ENCODE data around the gene RAI2. TPM values are rescaled to one million over a fixed set of nuclear protein-coding genes. Genes with fewer than 3 reads are reported as not detected.

The RAI2 gene
- total and polyA plus RNA-seq, 2 donors (not counting 1 experiment from before 2014, with no cell fraction given): 0.91 to 2.1 TPM

DNA sequence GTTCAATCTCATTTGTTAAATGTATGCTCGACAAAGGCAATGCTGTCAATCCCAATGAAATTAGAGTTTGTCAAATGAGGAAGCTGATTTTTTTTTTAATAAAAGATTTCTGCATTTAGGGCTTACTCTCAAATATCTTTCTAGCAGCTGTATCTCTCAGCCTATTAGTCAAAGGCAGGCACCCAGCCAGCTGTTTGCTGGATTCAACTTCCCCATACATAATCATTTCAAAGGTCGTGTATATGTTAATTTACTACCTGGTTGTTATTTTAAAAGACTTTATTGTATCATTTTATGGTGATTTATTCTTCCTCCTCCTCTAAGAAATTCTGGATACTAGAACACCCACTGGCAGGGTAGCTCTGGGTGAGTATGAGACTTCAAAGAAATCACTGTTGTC is 27.1 kb downstream of the RAI2 start:
- H3K36me3 ChIP-seq (ENCODE audit: control insufficient read depth, insufficient read depth, low read length): no peaks in the 10 kb centered on the region
- H2AFZ ChIP-seq (ENCODE audit: low read length): no peak overlapping the region
- H3K27ac ChIP-seq (ENCODE audit: insufficient read depth, low read length): no peak overlapping the region

DNA sequence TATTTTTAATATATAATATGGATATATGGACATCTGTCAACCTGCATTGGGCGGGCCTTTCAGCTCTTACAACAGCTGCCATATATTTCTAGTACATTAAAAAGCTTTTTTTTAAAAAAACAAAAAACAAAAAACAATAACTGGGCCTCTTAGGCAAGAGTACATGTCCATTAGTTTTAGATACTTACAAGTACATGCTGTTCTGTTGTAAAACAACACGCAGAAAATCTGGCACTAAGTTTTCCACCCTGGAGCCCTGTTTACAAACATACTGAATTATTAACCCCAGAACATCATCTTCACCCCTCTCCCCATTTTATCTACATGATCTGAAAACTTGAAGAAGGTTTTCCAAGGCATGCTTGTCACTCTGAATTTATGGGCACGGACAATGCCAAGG is 29.8 kb downstream of the RAI2 start:
- no peaks in the 10 kb centered on the region for H3K36me3 ChIP-seq (ENCODE audit: control insufficient read depth, insufficient read depth, low read length)
- no peaks in the 10 kb centered on the region for H3K4me1 ChIP-seq (ENCODE audit: control insufficient read depth, extremely low read depth, insufficient read depth, low read length)
- no peak for DNase-seq (ENCODE audit: low read depth in 2 of 2)
- no peaks in the 10 kb centered on the region for H3K9me3 ChIP-seq (ENCODE audit: control insufficient read depth, insufficient read depth, low read depth, low read length)
- H4K20me1 ChIP-seq (ENCODE audit: control insufficient read depth, extremely low read depth, insufficient read depth, low read length): no peaks in the 10 kb centered on the region
- H3K79me2 ChIP-seq (ENCODE audit: control insufficient read depth, insufficient read depth, low read length): no peaks in the 10 kb centered on the region
- H3K9ac ChIP-seq (ENCODE audit: insufficient read depth, low read length): no peak overlapping the region
- no peak overlapping the region for H3K27ac ChIP-seq (ENCODE audit: insufficient read depth, low read length)
- H3K27me3 ChIP-seq (ENCODE audit: control insufficient read depth, insufficient read depth, low read length): no peaks in the 10 kb centered on the region
- TF ChIP-seq, protein P1, sequence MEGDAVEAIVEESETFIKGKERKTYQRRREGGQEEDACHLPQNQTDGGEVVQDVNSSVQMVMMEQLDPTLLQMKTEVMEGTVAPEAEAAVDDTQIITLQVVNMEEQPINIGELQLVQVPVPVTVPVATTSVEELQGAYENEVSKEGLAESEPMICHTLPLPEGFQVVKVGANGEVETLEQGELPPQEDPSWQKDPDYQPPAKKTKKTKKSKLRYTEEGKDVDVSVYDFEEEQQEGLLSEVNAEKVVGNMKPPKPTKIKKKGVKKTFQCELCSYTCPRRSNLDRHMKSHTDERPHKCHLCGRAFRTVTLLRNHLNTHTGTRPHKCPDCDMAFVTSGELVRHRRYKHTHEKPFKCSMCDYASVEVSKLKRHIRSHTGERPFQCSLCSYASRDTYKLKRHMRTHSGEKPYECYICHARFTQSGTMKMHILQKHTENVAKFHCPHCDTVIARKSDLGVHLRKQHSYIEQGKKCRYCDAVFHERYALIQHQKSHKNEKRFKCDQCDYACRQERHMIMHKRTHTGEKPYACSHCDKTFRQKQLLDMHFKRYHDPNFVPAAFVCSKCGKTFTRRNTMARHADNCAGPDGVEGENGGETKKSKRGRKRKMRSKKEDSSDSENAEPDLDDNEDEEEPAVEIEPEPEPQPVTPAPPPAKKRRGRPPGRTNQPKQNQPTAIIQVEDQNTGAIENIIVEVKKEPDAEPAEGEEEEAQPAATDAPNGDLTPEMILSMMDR (conservative IDR thresholded peaks at IDR 0.05 in 1 of 2, IDR thresholded peaks at IDR 0.05 in 1 of 2; ENCODE audit: low read depth in 1 of 2, low read length in 2 of 2): no peak
- TF ChIP-seq EZH2 (IDR thresholded peaks at IDR 0.05; ENCODE audit: low read length, missing control alignments): no peak
- no peak overlapping the region for H2AFZ ChIP-seq (ENCODE audit: low read length)
- no peak overlapping the region for H3K4me3 ChIP-seq (replicated peaks in 1 of 4; ENCODE audit: control extremely low read depth in 1 of 4, insufficient read depth in 1 of 4, low read depth in 3 of 4, low read length in 4 of 4)
- no peak overlapping the region for H3K4me2 ChIP-seq (ENCODE audit: extremely low read depth, insufficient read depth, low read length)

More for the DNA sequence above, 27.1 kb downstream of the RAI2 start:
- Histone ChIP-seq H3K9ac (ENCODE audit: insufficient read depth, low read length) (no peak overlapping the region), H3K4me1 (ENCODE audit: control insufficient read depth, extremely low read depth, insufficient read depth, low read length) (no peaks in the 10 kb centered on the region), H3K9me3 (ENCODE audit: control insufficient read depth, insufficient read depth, low read depth, low read length) (no peaks in the 10 kb centered on the region), H4K20me1 (ENCODE audit: control insufficient read depth, extremely low read depth, insufficient read depth, low read length) (no peaks in the 10 kb centered on the region), H3K79me2 (ENCODE audit: control insufficient read depth, insufficient read depth, low read length) (no peaks in the 10 kb centered on the region), H3K4me3 (replicated peaks in 1 of 4; ENCODE audit: control extremely low read depth in 1 of 4, insufficient read depth in 1 of 4, low read depth in 3 of 4, low read length in 4 of 4) (no peak overlapping the region), H3K27me3 (ENCODE audit: control insufficient read depth, insufficient read depth, low read length) (no peaks in the 10 kb centered on the region), H3K4me2 (ENCODE audit: extremely low read depth, insufficient read depth, low read length) (no peak overlapping the region)
- DNase-seq (ENCODE audit: low read depth in 2 of 2): no peak
- TF ChIP-seq EZH2 (IDR thresholded peaks at IDR 0.05; ENCODE audit: low read length, missing control alignments): no peak
- TF ChIP-seq, protein P1 (conservative IDR thresholded peaks at IDR 0.05 in 1 of 2, IDR thresholded peaks at IDR 0.05 in 1 of 2; ENCODE audit: low read depth in 1 of 2, low read length in 2 of 2): no peak

DNA sequence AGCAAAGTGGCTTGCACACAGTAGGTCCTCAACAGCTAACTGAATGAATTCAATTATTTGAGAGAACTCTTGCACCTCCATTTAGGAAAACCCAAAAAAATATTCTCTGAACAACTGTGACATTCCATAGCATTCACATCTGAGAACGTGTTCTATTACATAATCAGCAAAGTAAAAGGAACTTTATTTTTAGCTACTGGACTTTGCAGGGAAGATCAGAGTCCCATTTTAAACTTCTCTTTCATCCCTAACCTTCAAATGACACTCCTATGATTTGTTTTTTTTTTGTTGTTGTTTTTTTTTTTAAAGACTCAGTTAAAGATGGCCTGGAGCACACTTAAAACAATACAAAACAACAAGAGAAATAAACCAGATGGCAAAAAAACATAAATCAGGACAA is 30.9 kb downstream of the RAI2 start:
- no peak overlapping the region for H3K9ac ChIP-seq (ENCODE audit: insufficient read depth, low read length)
- no peak for TF ChIP-seq EZH2 (IDR thresholded peaks at IDR 0.05; ENCODE audit: low read length, missing control alignments)

More for the DNA sequence above, 30.9 kb downstream of the RAI2 start:
- no peaks in the 10 kb centered on the region for H3K36me3 ChIP-seq (ENCODE audit: control insufficient read depth, insufficient read depth, low read length)
- no peaks in the 10 kb centered on the region for H3K9me3 ChIP-seq (ENCODE audit: control insufficient read depth, insufficient read depth, low read depth, low read length)
- no peak overlapping the region for H3K4me2 ChIP-seq (ENCODE audit: extremely low read depth, insufficient read depth, low read length)
- no peak for DNase-seq (ENCODE audit: low read depth in 2 of 2)
- H4K20me1 ChIP-seq (ENCODE audit: control insufficient read depth, extremely low read depth, insufficient read depth, low read length): no peaks in the 10 kb centered on the region
- H3K4me3 ChIP-seq (replicated peaks in 1 of 4; ENCODE audit: control extremely low read depth in 1 of 4, insufficient read depth in 1 of 4, low read depth in 3 of 4, low read length in 4 of 4): no peak overlapping the region
- H3K4me1 ChIP-seq (ENCODE audit: control insufficient read depth, extremely low read depth, insufficient read depth, low read length): no peaks in the 10 kb centered on the region
- no peaks in the 10 kb centered on the region for H3K27me3 ChIP-seq (ENCODE audit: control insufficient read depth, insufficient read depth, low read length)
- H2AFZ ChIP-seq (ENCODE audit: low read length): no peak overlapping the region
- H3K27ac ChIP-seq (ENCODE audit: insufficient read depth, low read length): no peak overlapping the region
- no peaks in the 10 kb centered on the region for H3K79me2 ChIP-seq (ENCODE audit: control insufficient read depth, insufficient read depth, low read length)

All from fibroblast of lung (primary cell).